GM20000 (cell line): ENCODE data around the gene ELK4.
A peak's percentile ranks its signal among the peaks of the same experiment; 100 is the strongest.

Experiments used
- DNase-seq: peaks from one replicate; pipeline ENCODE4 v3.0.0; 2012; ENCODE audit warnings: low spot score
- CTCF ChIP-seq: IDR thresholded peaks from 2 replicates; pipeline ENCODE4 v1.5.1; 2012; ENCODE audit warnings: mild to moderate bottlenecking, control low read depth; ENCODE audit errors: extremely low read depth, missing control alignments

The ELK4 gene

DNA sequence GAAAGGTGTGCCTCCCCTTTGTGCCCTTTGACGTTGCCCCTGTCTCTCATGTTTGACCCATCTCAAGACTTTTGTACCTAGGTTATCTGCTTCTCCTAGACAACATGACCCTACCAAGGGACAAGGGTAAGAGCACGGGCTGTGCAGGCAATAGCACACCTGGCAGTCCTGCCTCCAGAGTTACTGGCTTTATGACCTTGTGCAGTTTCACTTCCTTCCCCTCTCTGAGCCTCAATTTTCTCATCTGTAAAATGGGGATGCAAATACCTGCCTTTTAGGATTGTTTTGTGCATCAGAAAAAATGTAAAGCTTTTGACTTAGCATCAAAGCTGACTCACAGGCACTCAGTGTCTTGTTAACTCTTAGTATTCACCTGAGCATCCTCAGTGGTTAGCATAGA is 36.4 kb downstream of the ELK4 start:
- DNase-seq, result no peak
- no peak for TF ChIP-seq CTCF

DNA sequence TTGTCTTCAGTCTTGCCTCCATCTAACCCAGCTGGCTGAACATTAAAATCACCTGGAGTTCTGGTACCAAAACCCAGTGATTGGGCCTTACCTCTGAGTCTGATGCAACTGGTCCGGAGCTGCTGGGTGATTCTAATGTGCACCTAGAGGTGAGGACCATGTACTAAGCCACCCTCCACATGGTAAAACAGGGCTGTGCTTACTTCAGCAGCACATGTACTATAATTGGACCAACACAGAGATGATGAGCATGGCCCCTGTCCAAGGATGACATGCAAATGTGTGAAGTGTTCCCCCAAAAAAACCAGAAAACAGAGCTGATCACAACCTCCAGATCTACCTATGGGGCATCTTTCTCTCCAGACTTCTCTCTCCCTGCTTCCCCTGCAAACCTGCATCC is 37.0 kb downstream of the ELK4 start:
- TF ChIP-seq CTCF, result no peak
- DNase-seq, result no peak

DNA sequence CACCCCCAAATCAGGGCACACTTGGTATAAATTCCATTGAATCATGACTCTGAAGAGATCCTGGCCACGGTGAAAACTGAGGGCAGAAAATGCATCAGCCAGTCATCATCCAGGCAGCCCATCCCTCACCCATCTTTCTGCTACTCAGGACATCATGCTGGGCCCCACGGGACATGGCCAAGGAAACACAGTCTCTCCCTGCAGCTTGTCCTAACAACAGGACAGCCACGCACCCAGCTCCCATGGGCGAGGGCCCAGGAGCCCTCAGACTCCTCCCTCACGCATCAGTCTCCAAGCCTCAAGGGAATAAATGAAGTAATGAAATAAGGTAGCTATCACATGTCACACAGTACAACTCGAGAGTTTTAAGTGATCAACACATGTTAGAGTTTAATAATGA is 37.8 kb downstream of the ELK4 start:
- no peak for TF ChIP-seq CTCF
- no peak for DNase-seq

GRCh38 chr1:205593532-205593931 is 38.3 kb downstream of the ELK4 start:
- no peak for TF ChIP-seq CTCF
- DNase-seq, result peak; percentile 54

GRCh38 chr1:205592443-205593003 is 39.3 kb downstream of the ELK4 start:
- TF ChIP-seq CTCF, result no peak
- no peak for DNase-seq

DNA sequence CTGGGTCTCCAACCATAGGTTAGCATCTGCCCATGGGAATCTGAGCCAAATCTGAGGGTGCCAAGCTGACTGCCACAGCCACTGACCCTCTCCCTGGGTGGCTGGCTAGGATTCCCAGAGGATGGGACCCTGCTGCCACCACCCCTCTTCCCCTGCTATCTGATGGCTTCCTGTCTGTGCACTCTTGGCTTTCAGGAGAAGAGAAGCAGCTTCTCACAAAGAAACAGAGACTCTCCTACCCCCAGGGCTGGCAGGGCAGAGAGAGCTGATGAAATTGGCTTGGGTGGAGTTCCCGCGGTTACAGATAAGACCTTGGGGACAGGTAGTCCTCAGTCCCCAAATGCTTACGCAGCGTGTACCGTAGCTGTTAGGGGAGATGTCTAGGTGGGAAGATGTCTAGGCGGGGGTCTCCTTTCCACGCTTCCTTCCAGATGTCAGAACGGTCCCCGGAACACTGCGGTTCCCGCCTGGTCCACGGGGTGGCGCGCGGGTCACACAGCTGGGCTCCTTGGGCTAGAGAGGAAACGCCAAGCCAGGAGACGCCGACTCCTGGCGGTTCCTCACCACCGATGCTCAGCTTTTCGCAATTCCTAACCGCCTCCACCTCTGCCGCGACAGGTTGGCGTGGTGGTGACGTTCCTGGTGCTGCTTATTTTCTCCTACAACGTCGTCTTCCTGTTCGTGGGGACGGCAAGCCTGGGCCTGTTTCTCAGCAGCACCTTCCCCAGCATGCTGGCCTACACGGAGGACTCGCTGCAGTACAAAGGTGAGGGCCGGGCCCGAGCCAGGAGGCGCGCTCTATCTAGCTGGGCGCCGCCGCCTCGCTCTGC is 40.1 kb downstream of the ELK4 start:
- DNase-seq, result peak; percentile 80
- peak; percentile 94 for TF ChIP-seq CTCF

DNA sequence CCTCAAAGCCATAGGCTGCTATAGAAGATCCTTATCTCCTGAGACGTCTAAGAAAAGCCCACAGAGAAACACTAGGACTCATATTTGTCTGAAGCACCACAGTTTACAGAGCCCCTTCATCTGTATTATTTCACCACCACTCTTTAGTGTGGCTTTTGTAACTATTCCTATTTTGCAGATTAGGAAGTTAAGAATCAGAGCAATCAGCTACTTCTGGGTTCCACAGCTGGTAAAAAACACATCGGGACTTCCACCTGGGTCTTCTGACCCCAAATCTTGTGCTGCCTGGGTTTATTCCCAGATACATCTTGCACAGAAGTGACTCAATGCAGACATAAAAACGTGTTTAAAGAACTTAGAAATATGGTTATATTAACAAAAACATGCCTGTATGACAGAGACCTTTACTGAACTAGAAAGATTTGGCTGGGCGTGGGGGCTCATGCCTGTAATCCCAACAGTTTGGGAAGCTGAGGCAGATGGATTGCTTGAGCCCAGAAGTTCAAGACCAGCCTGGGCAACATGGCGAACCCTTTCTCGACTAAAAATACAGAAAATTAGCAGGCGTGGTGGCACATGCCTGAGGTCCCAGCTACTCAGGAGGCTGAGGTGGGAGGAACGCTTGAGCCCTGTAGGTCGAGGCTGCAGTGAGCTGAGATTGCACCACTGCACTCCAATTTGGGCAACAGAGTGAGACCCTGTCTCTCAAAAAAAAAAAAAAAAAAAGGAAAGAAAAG is 40.9 kb downstream of the ELK4 start:
- no peak for DNase-seq
- no peak for TF ChIP-seq CTCF
